Parathyroid adenoma (tissue), 2 donors: ENCODE measurements around the gene PREX1.

Source experiments
- H2AFZ ChIP-seq: fragments of 300-600 bp; sonication (generic); one replicate; pipeline ENCODE4 v1.7.0; 2017; ENCODE audit warnings: antibody characterized with exemption, mild to moderate bottlenecking
- H3K27ac ChIP-seq: fragments of 300-600 bp; sonication (generic); one replicate; pipeline ENCODE4 v1.7.0; 2017
- H3K27me3 ChIP-seq: fragments of 300-600 bp; sonication (generic); one replicate; pipeline ENCODE4 v1.7.0; 2017; ENCODE audit warnings: low read length; ENCODE audit not compliant: control insufficient read depth, insufficient read depth
- H3K36me3 ChIP-seq: fragments of 300-600 bp; sonication (generic); one replicate; pipeline ENCODE4 v1.7.0; 2017; ENCODE audit warnings: low read length; ENCODE audit not compliant: control insufficient read depth, insufficient read depth
- H3K4me1 ChIP-seq: fragments of 300-600 bp; sonication (generic); one replicate; pipeline ENCODE4 v1.7.0; 2017; ENCODE audit warnings: control low read depth
- H3K4me2 ChIP-seq: fragments of 300-600 bp; sonication (generic); one replicate; pipeline ENCODE4 v1.7.0; 2017; ENCODE audit warnings: low read length
- H3K4me3 ChIP-seq: fragments of 300-600 bp; sonication (generic); one replicate; pipeline ENCODE4 v1.7.0; 2017; ENCODE audit warnings: low read depth, low read length
- H3K79me2 ChIP-seq: fragments of 300-600 bp; sonication (generic); one replicate; pipeline ENCODE4 v1.7.0; 2017; ENCODE audit warnings: control low read depth
- H3K9ac ChIP-seq: fragments of 300-600 bp; sonication (generic); one replicate; pipeline ENCODE4 v1.7.0; 2017; ENCODE audit warnings: mild to moderate bottlenecking
- H3K9me3 ChIP-seq: fragments of 300-600 bp; sonication (generic); one replicate; pipeline ENCODE4 v1.7.0; 2017; ENCODE audit warnings: low read length; ENCODE audit not compliant: control insufficient read depth
- CTCF ChIP-seq: fragments of 300-600 bp; sonication (generic); IDR thresholded peaks from one replicate; pipeline ENCODE4 v1.7.0; 2017; ENCODE audit warnings: antibody characterized with exemption, mild to moderate bottlenecking
- donor health status: primary hyperparathyroidism.

PREX1 gene

DNA sequence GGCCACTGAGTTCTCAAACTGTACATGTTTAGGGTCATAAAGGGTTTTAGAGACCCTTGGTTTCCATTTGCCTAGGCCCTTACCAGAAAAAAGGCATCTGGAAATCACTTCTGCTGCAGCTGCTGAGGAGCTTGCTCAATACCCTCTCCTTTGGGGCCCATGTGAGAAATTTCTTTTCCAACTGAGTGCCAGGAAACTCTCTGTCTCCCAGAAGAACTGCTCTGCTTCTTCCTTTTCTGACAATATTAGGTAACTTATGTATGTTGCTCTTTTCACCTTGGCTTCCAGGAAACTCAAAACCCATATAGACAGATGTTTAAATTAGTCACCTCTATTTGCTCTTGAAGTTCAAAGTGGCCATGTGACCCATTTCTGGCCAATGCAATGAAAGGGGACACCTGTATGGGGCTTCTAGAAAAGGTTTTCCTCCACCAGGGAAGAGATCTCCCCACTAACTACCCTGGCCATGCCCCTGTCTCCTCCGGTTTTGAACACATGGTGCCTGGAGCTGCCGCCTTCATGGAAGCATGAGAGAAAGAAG, 121.6 kb downstream of the PREX1 start:
- H3K79me2 ChIP-seq = no peaks in the 10 kb centered on the region
- peak overlapping the region; percentile 64 for H3K27ac ChIP-seq
- no peak overlapping the region for H3K4me2 ChIP-seq
- TF ChIP-seq CTCF = no peak
- H3K4me1 ChIP-seq = peaks cover 27% of the 10 kb centered on the region
- no peaks in the 10 kb centered on the region for H3K27me3 ChIP-seq
- no peaks in the 10 kb centered on the region for H3K36me3 ChIP-seq
- no peak overlapping the region for H3K9ac ChIP-seq
- no peak overlapping the region for H3K4me3 ChIP-seq
- peak overlapping the region; percentile 57 for H2AFZ ChIP-seq
- H3K9me3 ChIP-seq = no peaks in the 10 kb centered on the region

DNA sequence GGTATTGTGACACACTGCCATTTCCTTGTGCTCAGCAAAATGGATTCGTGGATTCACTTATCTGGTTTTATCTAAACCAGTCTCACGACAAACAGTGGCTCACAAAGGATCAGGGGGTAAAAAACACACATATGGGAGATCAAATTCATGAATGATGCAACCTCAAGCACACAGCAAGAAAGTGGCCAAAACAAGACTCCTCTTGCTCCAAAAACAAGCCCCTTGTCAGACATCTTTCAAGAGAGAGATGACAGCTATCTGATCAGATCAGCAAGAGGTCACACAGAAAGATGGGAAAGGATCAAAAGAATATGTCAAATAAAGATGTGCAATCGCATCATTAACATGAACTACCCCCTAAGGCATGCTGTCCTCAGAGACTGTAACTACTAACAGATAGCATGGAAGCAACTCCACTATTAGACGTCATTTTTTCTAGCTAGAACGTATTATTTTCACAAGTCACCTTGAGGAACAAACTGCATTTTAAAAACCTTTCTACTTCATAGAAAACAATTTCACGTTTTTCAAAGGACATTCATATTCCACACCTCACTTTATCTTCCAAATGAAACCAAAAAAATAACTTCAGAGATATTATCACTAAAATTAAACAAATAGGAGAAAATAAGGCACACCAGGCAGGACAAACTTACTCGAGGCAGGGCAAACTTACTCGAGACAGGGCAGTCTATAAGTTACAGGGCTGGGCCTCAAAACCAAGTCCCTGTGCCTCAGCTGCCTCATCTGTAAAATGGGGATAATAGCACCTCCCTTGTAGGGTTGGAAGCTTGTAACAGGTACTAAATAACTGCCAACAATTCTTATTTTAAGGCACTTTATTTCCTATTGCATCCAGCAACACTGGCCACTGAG, 122.3 kb downstream of the PREX1 start:
- H3K9ac ChIP-seq = no peak overlapping the region
- no peaks in the 10 kb centered on the region for H3K79me2 ChIP-seq
- H2AFZ ChIP-seq = peak overlapping the region; percentile 57
- peaks cover 27% of the 10 kb centered on the region for H3K4me1 ChIP-seq
- no peak for TF ChIP-seq CTCF
- H3K4me3 ChIP-seq = no peak overlapping the region
- no peak overlapping the region for H3K4me2 ChIP-seq
- no peaks in the 10 kb centered on the region for H3K27me3 ChIP-seq
- H3K9me3 ChIP-seq = no peaks in the 10 kb centered on the region
- no peaks in the 10 kb centered on the region for H3K36me3 ChIP-seq
- H3K27ac ChIP-seq = peak overlapping the region; percentile 64

GRCh38 chr20:48704761-48705160, 123.0 kb downstream of the PREX1 start:
- Histone ChIP-seq H3K79me2 (no peaks in the 10 kb centered on the region), H3K27ac (peak overlapping the region; percentile 64), H3K4me3 (no peak overlapping the region), H3K4me2 (no peak overlapping the region), H3K36me3 (no peaks in the 10 kb centered on the region), H3K27me3 (no peaks in the 10 kb centered on the region), H3K4me1 (peaks cover 27% of the 10 kb centered on the region), H2AFZ (peak overlapping the region; percentile 57), H3K9ac (no peak overlapping the region), H3K9me3 (no peaks in the 10 kb centered on the region)
- no peak for TF ChIP-seq CTCF

GRCh38 chr20:48703511-48704219, 124.1 kb downstream of the PREX1 start:
- no peak for TF ChIP-seq CTCF
- Histone ChIP-seq H3K4me2 (no peak overlapping the region), H3K4me1 (peaks cover 27% of the 10 kb centered on the region), H3K9me3 (no peaks in the 10 kb centered on the region), H3K79me2 (no peaks in the 10 kb centered on the region), H3K27ac (no peak overlapping the region), H2AFZ (peak overlapping the region; percentile 26), H3K9ac (no peak overlapping the region), H3K27me3 (no peaks in the 10 kb centered on the region), H3K4me3 (no peak overlapping the region), H3K36me3 (no peaks in the 10 kb centered on the region)
